Mucosa of descending colon (tissue), 3 donors: ENCODE measurements around the gene RUFY1. TPM values are rescaled to one million over a fixed set of nuclear protein-coding genes. Genes with fewer than 3 reads are reported as not detected.
"Not testable (repeated sequence)": the region's sequence is repeated elsewhere in the genome, so short reads cannot be mapped to it uniquely, and the experiment has no call there.

Experiments used
- ATAC-seq: fragments of 200-7000 bp; cut with Tn5 transposase; one replicate; pipeline ENCODE4 v1.9.1; 2020; ENCODE audit warnings: mild to moderate bottlenecking, moderate library complexity
- DNase-seq, 3 donors: peaks; one replicate each; pipeline ENCODE4 v3.0.0-alpha.2; 2020
- H3K36me3 ChIP-seq: fragments of 200-600 bp; one replicate; pipeline ENCODE4 v1.8.0; 2021; ENCODE audit warnings: low read depth, mild to moderate bottlenecking
- H3K4me1 ChIP-seq: fragments of 200-600 bp; one replicate; pipeline ENCODE4 v1.8.0; 2021; ENCODE audit warnings: low read depth, mild to moderate bottlenecking
- H3K4me3 ChIP-seq: fragments of 200-600 bp; one replicate; pipeline ENCODE4 v1.8.0; 2021; ENCODE audit warnings: mild to moderate bottlenecking
- H3K9me3 ChIP-seq: fragments of 200-600 bp; one replicate; pipeline ENCODE4 v1.8.0; 2021; ENCODE audit warnings: mild to moderate bottlenecking
- CTCF ChIP-seq: fragments of 200-600 bp; IDR thresholded peaks from one replicate; pipeline ENCODE4 v1.8.0; 2022; ENCODE audit warnings: antibody characterized with exemption, mild to moderate bottlenecking
- intact Hi-C, 2 donors: fragments of 100-400 bp; cut with DNase I in 1 of 2; cut with micrococcal nuclease in 1 of 2; formaldehyde crosslinking; loops; one replicate each; pipeline versions ENCODE4 v1.11.0 to v1.11.1; 2022; cut with DNase I, micrococcal nuclease
- total RNA-seq, 3 donors: library from RNA; stranded (reverse); fragmentation: NEBNext Ultra II Directional in 2 of 3; extraction: Animal tissue kit (Norgen Biotek cat#: 25700) in 2 of 3; gene quantifications; one replicate each; pipeline versions ENCODE4 v1.2.1 to v1.2.4, GENCODE V29; 2021 to 2023
- donor health status: DM: no; HTN: no; CAD: no; lungs with moderate emphysema.
- donor health status: DM: no; HTN: no; CAD: no.
- donor health status: DM: no; HTN: yes; CAD: no.

RUFY1 gene
- total RNA-seq, 3 donors from 2014 or later: 34.2 to 55.5 (median 45.0) TPM

GRCh38 chr5:179536676-179537075 lies 13.7 kb upstream of the RUFY1 start:
- Histone ChIP-seq H3K4me3 (no peak overlapping the region), H3K36me3 (no peaks in the 10 kb centered on the region), H3K4me1 (no peaks in the 10 kb centered on the region), H3K9me3 (no peaks in the 10 kb centered on the region)
- intact Hi-C loops: no loop called here
- no peak for TF ChIP-seq CTCF
- DNase-seq (no peak), ATAC-seq (no peak)

- no peak for DNase-seq
- Histone ChIP-seq H3K4me1 (peaks cover 3% of the 10 kb centered on the region), H3K4me3 (no peak overlapping the region), H3K9me3 (no peaks in the 10 kb centered on the region), H3K36me3 (no peaks in the 10 kb centered on the region)
- intact Hi-C loops: no loop called here
- ATAC-seq: no peak
- TF ChIP-seq CTCF: no peak
Measured at GRCh38 chr5:179542170-179542569, 8.2 kb upstream of the RUFY1 start.

GRCh38 chr5:179543275-179543674 lies 7.1 kb upstream of the RUFY1 start:
- H3K4me1 ChIP-seq, DNase-seq, H3K4me3 ChIP-seq, H3K9me3 ChIP-seq, ATAC-seq, H3K36me3 ChIP-seq, intact Hi-C loops: not testable (repeated sequence)

GRCh38 chr5:179553006-179553405 lies 2.7 kb downstream of the RUFY1 start:
- no peak for TF ChIP-seq CTCF
- H3K4me3 ChIP-seq: no peak overlapping the region
- H3K4me1 ChIP-seq: peaks cover 8% of the 10 kb centered on the region
- no peaks in the 10 kb centered on the region for H3K36me3 ChIP-seq
- no peak for ATAC-seq
- intact Hi-C loops: no loop called here
- DNase-seq: no peak
- H3K9me3 ChIP-seq: no peaks in the 10 kb centered on the region

GRCh38 chr5:179553875-179554274 lies 3.5 kb downstream of the RUFY1 start:
- H3K4me3 ChIP-seq: no peak overlapping the region
- H3K36me3 ChIP-seq: no peaks in the 10 kb centered on the region
- ATAC-seq (no peak), DNase-seq (no peak)
- intact Hi-C loops: no loop called here
- TF ChIP-seq CTCF: no peak
- no peaks in the 10 kb centered on the region for H3K9me3 ChIP-seq
- peaks cover 15% of the 10 kb centered on the region for H3K4me1 ChIP-seq

GRCh38 chr5:179554981-179555380 lies 4.6 kb downstream of the RUFY1 start:
- DNase-seq (no peak), ATAC-seq (no peak)
- Histone ChIP-seq H3K4me1 (peaks cover 16% of the 10 kb centered on the region), H3K36me3 (no peaks in the 10 kb centered on the region), H3K9me3 (no peaks in the 10 kb centered on the region), H3K4me3 (no peak overlapping the region)
- intact Hi-C loops: no loop called here
- TF ChIP-seq CTCF: no peak

- DNase-seq, intact Hi-C loops, H3K9me3 ChIP-seq, H3K36me3 ChIP-seq, ATAC-seq, H3K4me3 ChIP-seq: not testable (repeated sequence)
- H3K4me1 ChIP-seq: peaks cover 10% of the 10 kb centered on the region
Measured at GRCh38 chr5:179558261-179558799, 8.0 kb downstream of the RUFY1 start.
